Karpas-422 (cell line): ENCODE results near the gene RBMS3. TPM values are rescaled to one million over a fixed set of nuclear protein-coding genes. Genes with fewer than 3 reads are reported as not detected.

Experiments used
- DNase-seq: peaks from one replicate; pipeline ENCODE4 v3.0.0-alpha.2; 2015
- H2AFZ ChIP-seq: fragments of 200-600 bp; sonication (generic); 2 replicates; pipeline ENCODE4 v1.6.1; 2014; ENCODE audit warnings: antibody characterized with exemption, low read length, mixed read lengths
- H3K27ac ChIP-seq: fragments of 200-600 bp; sonication (generic); 2 replicates; pipeline ENCODE4 v1.5.1; 2014; ENCODE audit warnings: mild to moderate bottlenecking, low read length, moderate library complexity
- H3K27me3 ChIP-seq: fragments of 200-600 bp; sonication (generic); 2 replicates; pipeline ENCODE4 v1.6.1; 2014; ENCODE audit warnings: low read length, mixed read lengths
- H3K36me3 ChIP-seq: fragments of 200-600 bp; sonication (generic); 2 replicates; pipeline ENCODE4 v1.6.1; 2014; ENCODE audit warnings: low read length, mixed read lengths; ENCODE audit not compliant: insufficient read depth
- H3K4me1 ChIP-seq: fragments of 200-600 bp; sonication (generic); 2 replicates; pipeline ENCODE4 v1.6.1; 2014; ENCODE audit warnings: mild to moderate bottlenecking, low read length, mixed read lengths
- H3K4me2 ChIP-seq: fragments of 200-600 bp; sonication (generic); 2 replicates; pipeline ENCODE4 v1.6.1; 2014; ENCODE audit warnings: low read length, low read depth, mild to moderate bottlenecking; ENCODE audit not compliant: poor library complexity, severe bottlenecking
- H3K4me3 ChIP-seq: fragments of 200-600 bp; sonication (generic); 2 replicates; pipeline ENCODE4 v1.5.1; 2014; ENCODE audit warnings: mild to moderate bottlenecking, antibody characterized with exemption, low read length, mixed read lengths
- H3K79me2 ChIP-seq: fragments of 200-600 bp; sonication (generic); 2 replicates; pipeline ENCODE4 v1.6.1; 2014; ENCODE audit warnings: mild to moderate bottlenecking, low read length, mixed read lengths
- H3K9ac ChIP-seq: fragments of 200-600 bp; sonication (generic); 2 replicates; pipeline ENCODE4 v1.6.0; 2014; ENCODE audit warnings: low read length
- H3K9me2 ChIP-seq: fragments of 200-600 bp; sonication (generic), shearing (Covaris generic); replicated peaks from 2 replicates; pipeline ENCODE4 v1.6.0; 2014; ENCODE audit warnings: mild to moderate bottlenecking, low read length, moderate library complexity; ENCODE audit not compliant: insufficient read depth
- H3K9me3 ChIP-seq: fragments of 300-700, 200-600 bp; sonication (generic); 2 replicates; pipeline ENCODE4 v1.6.1; 2014; ENCODE audit warnings: low read length, mixed read lengths
- H4K20me1 ChIP-seq: fragments of 200-600 bp; sonication (generic); 2 replicates; pipeline ENCODE4 v1.6.1; 2014; ENCODE audit warnings: mild to moderate bottlenecking, antibody characterized with exemption, low read length, low read depth; ENCODE audit not compliant: insufficient read depth
- total RNA-seq: library from RNA; depleted of rRNA; stranded (reverse); fragments of >200 nt; shearing (Covaris generic); gene quantifications from 2 replicates; pipeline ENCODE4 v1.2.3, GENCODE V29; 2014; ENCODE audit warnings: low replicate concordance

The RBMS3 gene
- total RNA-seq, 1 experiment from 2014 or later, result not detected

DNA sequence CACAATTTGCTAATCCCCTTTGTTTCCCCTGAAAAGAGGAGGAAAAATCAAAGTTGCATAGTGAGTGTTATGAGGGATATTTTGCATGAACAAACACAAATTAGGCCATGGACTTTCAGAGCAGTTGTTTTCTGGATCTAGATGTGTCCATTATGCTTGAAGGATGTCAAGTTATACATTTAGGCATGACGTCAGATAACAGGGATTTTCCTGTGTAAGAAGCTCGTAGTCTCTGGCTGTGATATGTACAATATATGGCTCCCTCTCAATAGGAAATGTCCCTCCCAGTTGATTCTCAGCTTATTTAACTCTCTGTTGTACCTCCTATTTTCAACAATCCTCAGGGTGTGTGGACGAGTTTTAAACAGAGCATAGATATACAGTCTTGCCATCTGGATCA lies 171.0 kb downstream of the RBMS3 start:
- Histone ChIP-seq H3K27me3 (no peaks in the 10 kb centered on the region), H4K20me1 (no peaks in the 10 kb centered on the region), H3K36me3 (no peaks in the 10 kb centered on the region), H3K4me3 (no peak overlapping the region), H3K4me2 (no peak overlapping the region), H3K9ac (no peak overlapping the region), H3K4me1 (no peaks in the 10 kb centered on the region), H3K9me3 (peaks cover 34% of the 10 kb centered on the region), H3K9me2 (0 out of 2 replicates have a peak, but pooled peaks cover 6% of the 10 kb centered on the region), H2AFZ (no peak overlapping the region), H3K27ac (no peak overlapping the region), H3K79me2 (no peaks in the 10 kb centered on the region)
- DNase-seq, result no peak

- Histone ChIP-seq H3K4me3 (no peak overlapping the region), H3K36me3 (no peaks in the 10 kb centered on the region), H3K9me3 (peaks cover 37% of the 10 kb centered on the region), H3K4me2 (no peak overlapping the region), H3K27ac (no peak overlapping the region), H3K9me2 (0 out of 2 replicates have a peak, but pooled peaks cover 5% of the 10 kb centered on the region), H3K4me1 (no peaks in the 10 kb centered on the region), H2AFZ (no peak overlapping the region), H3K27me3 (no peaks in the 10 kb centered on the region), H3K79me2 (no peaks in the 10 kb centered on the region), H3K9ac (no peak overlapping the region), H4K20me1 (no peaks in the 10 kb centered on the region)
- no peak for DNase-seq
Observed at GRCh38 chr3:29452934-29453283, 172.0 kb downstream of the RBMS3 start.

GRCh38 chr3:29453284-29454001 lies 172.6 kb downstream of the RBMS3 start:
- no peak overlapping the region for H3K4me2 ChIP-seq
- no peaks in the 10 kb centered on the region for H4K20me1 ChIP-seq
- no peaks in the 10 kb centered on the region for H3K27me3 ChIP-seq
- H2AFZ ChIP-seq, result no peak overlapping the region
- no peaks in the 10 kb centered on the region for H3K36me3 ChIP-seq
- H3K79me2 ChIP-seq, result no peaks in the 10 kb centered on the region
- H3K9ac ChIP-seq, result no peak overlapping the region
- H3K9me2 ChIP-seq, result no peaks in the 10 kb centered on the region
- peaks cover 32% of the 10 kb centered on the region for H3K9me3 ChIP-seq
- no peak for DNase-seq
- no peak overlapping the region for H3K27ac ChIP-seq
- no peak overlapping the region for H3K4me3 ChIP-seq
- no peaks in the 10 kb centered on the region for H3K4me1 ChIP-seq

DNA sequence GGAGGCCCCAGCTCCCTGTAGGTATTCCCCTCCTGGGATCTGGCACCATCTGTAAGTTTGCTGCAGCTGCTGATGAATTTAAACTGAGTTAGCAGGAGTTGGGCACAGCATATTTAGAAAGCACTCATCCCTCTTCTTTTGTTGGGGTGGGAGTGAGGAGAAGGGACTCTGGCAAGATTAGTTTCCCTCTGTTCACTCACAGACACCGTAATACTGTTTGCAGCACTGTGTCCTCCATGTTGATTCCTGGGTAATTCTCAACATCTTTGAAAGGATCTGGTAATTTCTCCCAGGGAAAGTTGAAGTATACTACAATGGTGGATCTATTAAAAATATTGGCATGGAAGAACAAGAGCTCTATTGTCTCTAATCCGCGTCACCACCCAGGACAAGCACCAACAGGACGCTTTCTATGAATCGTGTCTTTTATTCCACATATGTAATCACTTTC lies 173.3 kb downstream of the RBMS3 start:
- no peak for DNase-seq
- no peak overlapping the region for H2AFZ ChIP-seq
- no peaks in the 10 kb centered on the region for H3K79me2 ChIP-seq
- H3K9me2 ChIP-seq, result no peaks in the 10 kb centered on the region
- H4K20me1 ChIP-seq, result no peaks in the 10 kb centered on the region
- no peak overlapping the region for H3K4me2 ChIP-seq
- peaks cover 32% of the 10 kb centered on the region for H3K9me3 ChIP-seq
- H3K9ac ChIP-seq, result no peak overlapping the region
- no peak overlapping the region for H3K27ac ChIP-seq
- no peaks in the 10 kb centered on the region for H3K27me3 ChIP-seq
- H3K4me1 ChIP-seq, result no peaks in the 10 kb centered on the region
- no peak overlapping the region for H3K4me3 ChIP-seq
- H3K36me3 ChIP-seq, result no peaks in the 10 kb centered on the region

GRCh38 chr3:29456901-29457300 lies 176.0 kb downstream of the RBMS3 start:
- Histone ChIP-seq H2AFZ (no peak overlapping the region), H3K9me3 (peaks cover 24% of the 10 kb centered on the region), H3K9me2 (no peaks in the 10 kb centered on the region), H3K9ac (no peak overlapping the region), H3K4me3 (no peak overlapping the region), H3K4me1 (no peaks in the 10 kb centered on the region), H3K79me2 (no peaks in the 10 kb centered on the region), H3K27ac (no peak overlapping the region), H4K20me1 (no peaks in the 10 kb centered on the region), H3K36me3 (no peaks in the 10 kb centered on the region), H3K4me2 (no peak overlapping the region), H3K27me3 (no peaks in the 10 kb centered on the region)
- DNase-seq, result no peak

DNA sequence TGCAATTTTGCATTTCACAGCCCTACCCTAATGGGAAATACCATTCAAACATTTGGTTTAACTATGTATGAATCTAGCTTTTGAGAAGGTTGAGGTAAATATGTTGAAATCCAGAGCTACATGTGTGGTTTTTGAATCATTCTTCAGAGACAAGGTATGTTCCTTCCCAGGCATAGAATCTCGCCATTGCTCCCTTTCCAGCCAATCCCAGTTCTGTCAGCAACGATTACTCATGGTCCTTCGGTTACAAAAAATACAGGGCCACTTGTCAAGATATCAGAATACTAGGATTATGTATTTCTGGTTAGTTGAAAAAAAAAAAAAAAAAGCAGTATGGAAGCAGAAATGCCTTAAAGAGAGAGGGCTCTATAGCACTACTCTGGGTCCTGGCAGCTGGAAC lies 182.4 kb downstream of the RBMS3 start:
- H2AFZ ChIP-seq, result no peak overlapping the region
- H3K9me3 ChIP-seq, result peaks cover 15% of the 10 kb centered on the region; the same call in 1 of the 2 replicates
- H3K9ac ChIP-seq, result no peak overlapping the region
- no peaks in the 10 kb centered on the region for H3K36me3 ChIP-seq
- H3K79me2 ChIP-seq, result no peaks in the 10 kb centered on the region
- H3K4me2 ChIP-seq, result no peak overlapping the region
- H3K4me1 ChIP-seq, result no peaks in the 10 kb centered on the region
- no peaks in the 10 kb centered on the region for H3K27me3 ChIP-seq
- 0 out of 2 replicates have a peak, but pooled peaks cover 2% of the 10 kb centered on the region for H3K9me2 ChIP-seq
- H4K20me1 ChIP-seq, result no peaks in the 10 kb centered on the region
- H3K4me3 ChIP-seq, result no peak overlapping the region
- H3K27ac ChIP-seq, result no peak overlapping the region
- no peak for DNase-seq

GRCh38 chr3:29465836-29466235 lies 185.0 kb downstream of the RBMS3 start:
- Histone ChIP-seq H3K27ac (no peak overlapping the region), H3K4me1 (no peaks in the 10 kb centered on the region), H4K20me1 (no peaks in the 10 kb centered on the region), H3K36me3 (no peaks in the 10 kb centered on the region), H3K9ac (no peak overlapping the region), H3K4me3 (no peak overlapping the region), H3K79me2 (no peaks in the 10 kb centered on the region), H3K9me2 (0 out of 2 replicates have a peak, but pooled peaks cover 3% of the 10 kb centered on the region), H3K4me2 (no peak overlapping the region), H2AFZ (no peak overlapping the region), H3K27me3 (no peaks in the 10 kb centered on the region), H3K9me3 (peaks cover 16% of the 10 kb centered on the region; the same call in 1 of the 2 replicates)
- DNase-seq, result no peak

GRCh38 chr3:29466442-29466841 lies 185.6 kb downstream of the RBMS3 start:
- H3K9ac ChIP-seq, result no peak overlapping the region
- H3K79me2 ChIP-seq, result no peaks in the 10 kb centered on the region
- H3K4me2 ChIP-seq, result no peak overlapping the region
- H2AFZ ChIP-seq, result no peak overlapping the region
- no peak for DNase-seq
- H3K4me1 ChIP-seq, result no peaks in the 10 kb centered on the region
- H3K4me3 ChIP-seq, result no peak overlapping the region
- no peaks in the 10 kb centered on the region for H3K36me3 ChIP-seq
- no peak overlapping the region for H3K27ac ChIP-seq
- H3K9me2 ChIP-seq, result 0 out of 2 replicates have a peak, but pooled peaks cover 3% of the 10 kb centered on the region
- peaks cover 16% of the 10 kb centered on the region; the same call in 1 of the 2 replicates for H3K9me3 ChIP-seq
- H4K20me1 ChIP-seq, result no peaks in the 10 kb centered on the region
- H3K27me3 ChIP-seq, result no peaks in the 10 kb centered on the region
